Inferior parietal cortex (tissue), 1 donor: ENCODE measurements around the gene SPATA20.

Experiments
- DNase-seq: peaks from one replicate; pipeline ENCODE4 v3.0.0-alpha.2; 2016; ENCODE audit errors: extremely low spot score

Gene SPATA20

GRCh38 chr17:50539762-50540559 lies 7.0 kb upstream of the SPATA20 start:
- DNase-seq: no peak

GRCh38 chr17:50540560-50541401 lies 6.2 kb upstream of the SPATA20 start:
- no peak for DNase-seq

- no peak for DNase-seq
Observed at GRCh38 chr17:50541402-50541715, 5.6 kb upstream of the SPATA20 start.

DNA sequence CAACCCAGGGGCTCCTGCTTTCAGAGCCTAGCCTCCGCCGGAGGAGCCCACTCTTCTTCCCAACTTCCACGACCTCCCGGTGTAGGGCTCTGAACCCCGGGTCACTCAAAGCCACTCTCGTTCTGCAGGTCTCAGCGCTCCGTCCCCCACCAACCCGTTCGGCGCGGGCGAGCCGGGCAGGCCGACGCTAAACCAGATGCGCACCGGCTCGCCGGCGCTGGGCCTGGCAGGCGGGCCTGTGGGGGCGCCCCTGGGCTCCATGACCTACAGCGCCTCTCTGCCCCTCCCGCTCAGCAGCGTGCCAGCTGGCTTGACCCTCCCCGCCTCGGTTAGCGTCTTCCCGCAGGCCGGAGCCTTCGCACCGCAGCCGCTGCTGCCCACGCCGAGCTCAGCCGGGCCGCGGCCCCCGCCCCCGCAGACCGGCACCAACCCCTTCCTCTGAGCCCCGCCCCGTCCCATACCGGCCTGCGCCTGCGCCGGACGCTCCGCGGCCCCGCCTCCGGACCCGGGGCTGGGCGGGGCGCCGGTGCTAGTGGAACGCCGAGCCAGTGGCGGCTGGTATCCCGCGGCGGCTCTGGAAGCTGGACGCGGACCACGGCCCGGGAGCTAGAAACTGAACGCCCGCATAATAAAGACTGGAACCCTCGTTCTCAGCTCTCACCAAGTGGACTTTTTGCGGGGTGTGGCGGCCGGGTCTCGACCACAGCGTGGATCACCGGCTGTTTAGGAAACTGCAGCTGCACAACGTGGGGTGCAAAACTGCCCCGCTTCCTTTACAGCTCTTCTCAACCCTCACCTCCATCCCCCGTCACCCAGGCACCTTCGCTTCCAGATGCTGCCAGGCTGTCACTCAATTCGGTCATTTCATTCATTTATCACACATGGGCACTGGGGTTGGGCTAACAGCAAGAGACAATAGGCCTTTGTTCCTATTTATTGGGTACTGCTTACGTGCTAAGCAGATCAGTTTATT lies 5.0 kb upstream of the SPATA20 start:
- DNase-seq: peak; percentile 76

DNA sequence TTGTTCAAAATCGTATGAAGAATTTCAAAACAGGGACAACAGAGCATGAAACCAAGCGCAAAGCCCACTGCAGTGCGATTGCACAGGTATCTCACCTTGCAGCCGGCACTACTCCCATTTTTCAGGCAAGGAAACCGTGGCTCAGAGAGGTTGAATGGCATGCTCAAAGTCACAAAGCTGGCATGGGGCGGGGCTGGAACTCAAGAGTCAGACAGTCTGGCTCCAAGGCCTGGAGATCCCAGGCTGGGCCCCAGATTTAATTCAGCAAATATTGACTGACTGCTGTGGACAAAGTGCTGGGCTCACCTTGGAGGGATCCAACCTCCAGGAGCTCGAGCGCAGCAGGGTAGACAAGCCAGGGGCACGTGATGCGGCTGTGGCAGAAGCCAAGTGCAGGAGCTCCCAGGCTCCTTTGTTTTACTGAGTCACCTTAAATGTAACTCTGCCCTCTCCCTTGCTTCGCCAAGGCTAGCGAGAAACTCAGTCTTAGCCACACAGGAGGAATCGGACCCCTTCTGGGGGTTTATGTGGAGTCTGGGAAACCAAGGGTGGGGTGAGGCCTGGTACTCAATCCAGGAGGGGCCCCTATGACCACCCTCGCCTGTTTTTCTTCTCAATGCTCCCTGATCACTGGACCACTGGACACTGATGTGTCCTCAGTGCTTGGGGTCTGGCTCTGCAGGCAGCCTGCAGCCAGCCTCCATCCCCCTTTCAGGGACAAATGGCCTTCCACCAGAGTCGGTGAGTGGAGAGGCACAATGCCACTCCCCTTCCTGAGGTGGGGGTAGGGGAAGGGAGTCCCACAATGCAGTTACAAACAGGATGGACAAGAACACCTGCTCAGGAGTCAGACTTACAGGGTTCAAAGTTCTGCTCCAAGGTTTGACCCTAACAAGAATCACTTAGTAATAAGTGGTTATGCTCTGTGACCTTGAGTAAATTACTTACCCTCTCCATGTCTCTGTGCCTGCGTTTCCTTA lies 3.9 kb upstream of the SPATA20 start:
- no peak for DNase-seq

- no peak for DNase-seq
Observed at GRCh38 chr17:50544516-50544915, 2.5 kb upstream of the SPATA20 start.

- DNase-seq: no peak
Observed at GRCh38 chr17:50545311-50545710, 1.7 kb upstream of the SPATA20 start.

- DNase-seq: no peak
Observed at GRCh38 chr17:50546701-50547034, 306 bp upstream of the SPATA20 start.

GRCh38 chr17:50547736-50548083 lies 736 bp downstream of the SPATA20 start:
- DNase-seq: no peak

DNA sequence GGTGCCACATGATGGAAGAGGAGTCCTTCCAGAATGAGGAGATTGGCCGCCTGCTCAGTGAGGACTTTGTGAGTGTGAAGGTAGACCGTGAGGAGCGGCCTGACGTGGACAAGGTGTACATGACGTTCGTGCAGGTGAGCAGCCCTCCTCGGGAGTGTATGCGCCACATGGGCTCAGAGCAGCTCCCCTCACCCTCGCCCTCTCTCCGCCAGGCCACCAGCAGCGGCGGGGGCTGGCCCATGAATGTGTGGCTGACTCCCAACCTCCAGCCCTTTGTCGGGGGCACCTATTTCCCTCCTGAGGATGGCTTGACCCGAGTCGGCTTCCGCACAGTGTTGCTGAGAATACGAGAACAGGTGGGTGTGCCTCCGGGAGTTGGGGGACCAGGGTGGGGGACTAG lies 1.9 kb downstream of the SPATA20 start:
- no peak for DNase-seq

GRCh38 chr17:50549256-50549941 lies 2.4 kb downstream of the SPATA20 start:
- DNase-seq: no peak

- DNase-seq: no peak
Observed at GRCh38 chr17:50549969-50550368, 3.0 kb downstream of the SPATA20 start.

DNA sequence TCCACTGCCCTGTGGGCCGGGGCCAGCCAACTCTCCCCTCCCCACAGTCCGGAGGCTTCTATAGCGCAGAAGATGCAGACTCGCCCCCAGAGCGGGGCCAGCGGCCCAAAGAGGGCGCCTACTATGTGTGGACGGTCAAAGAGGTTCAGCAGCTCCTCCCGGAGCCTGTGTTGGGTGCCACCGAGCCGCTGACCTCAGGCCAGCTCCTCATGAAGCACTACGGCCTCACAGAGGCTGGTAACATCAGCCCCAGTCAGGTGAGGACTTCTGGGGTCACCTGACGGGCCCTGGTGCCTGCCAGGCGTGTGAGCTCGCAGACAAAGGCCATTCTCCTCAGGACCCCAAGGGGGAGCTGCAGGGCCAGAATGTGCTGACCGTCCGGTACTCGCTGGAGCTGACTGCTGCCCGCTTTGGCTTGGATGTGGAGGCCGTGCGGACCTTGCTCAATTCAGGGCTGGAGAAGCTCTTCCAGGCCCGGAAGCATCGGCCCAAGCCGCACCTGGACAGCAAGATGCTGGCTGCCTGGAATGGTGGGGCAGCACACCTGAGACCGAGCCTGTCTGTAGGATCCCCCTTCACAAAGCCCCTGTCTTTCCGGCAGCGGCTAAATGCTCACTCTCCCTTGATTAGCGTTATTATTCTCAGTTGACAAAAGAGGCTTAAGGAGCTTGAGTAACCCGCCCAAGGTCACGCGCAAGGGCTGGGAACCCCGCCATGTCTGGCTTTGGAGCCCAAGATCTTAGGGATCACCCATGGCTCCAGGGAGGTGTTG lies 3.9 kb downstream of the SPATA20 start:
- peak; percentile 83 for DNase-seq

GRCh38 chr17:50551433-50551815 lies 4.5 kb downstream of the SPATA20 start:
- no peak for DNase-seq

DNA sequence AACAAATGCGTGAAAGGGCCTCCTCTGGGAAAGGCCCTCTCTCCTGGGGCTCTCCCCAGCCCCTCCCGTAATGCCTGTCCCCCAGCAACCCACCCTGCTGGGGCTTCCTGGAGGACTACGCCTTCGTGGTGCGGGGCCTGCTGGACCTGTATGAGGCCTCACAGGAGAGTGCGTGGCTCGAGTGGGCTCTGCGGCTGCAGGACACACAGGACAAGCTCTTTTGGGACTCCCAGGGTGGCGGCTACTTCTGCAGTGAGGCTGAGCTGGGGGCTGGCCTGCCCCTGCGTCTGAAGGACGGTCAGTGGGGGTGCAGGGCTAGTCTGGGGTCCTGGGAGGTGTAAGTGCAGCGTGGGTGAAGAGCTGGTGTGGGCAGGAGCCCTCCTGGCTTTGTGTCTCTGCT lies 4.9 kb downstream of the SPATA20 start:
- DNase-seq: no peak

- no peak for DNase-seq
Observed at GRCh38 chr17:50554201-50554600, 7.2 kb downstream of the SPATA20 start.

GRCh38 chr17:50556803-50557202 lies 9.8 kb downstream of the SPATA20 start:
- no peak for DNase-seq

GRCh38 chr17:50557630-50558029 lies 10.7 kb downstream of the SPATA20 start:
- no peak for DNase-seq

DNA sequence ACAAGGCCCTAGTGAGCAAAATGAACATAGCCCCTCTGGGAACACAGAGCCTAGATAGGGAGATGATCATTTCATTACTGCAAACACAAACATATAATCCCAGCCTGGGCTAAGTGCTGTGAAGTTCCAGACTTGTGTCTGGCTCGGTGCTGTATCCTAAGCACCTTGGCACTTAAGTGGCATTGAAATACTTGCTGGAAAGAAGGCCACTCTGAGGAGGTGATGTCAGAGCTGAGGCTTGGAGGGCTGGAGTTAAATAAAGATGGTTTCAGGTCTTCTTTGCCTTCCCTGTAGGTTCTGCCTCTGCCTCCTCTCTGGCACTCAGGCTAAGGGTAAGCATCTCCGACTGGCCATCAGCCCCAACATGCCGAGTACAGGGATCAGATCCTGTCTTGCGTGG lies 11.1 kb downstream of the SPATA20 start:
- DNase-seq: no peak

- no peak for DNase-seq
Observed at GRCh38 chr17:50558581-50558940, 11.6 kb downstream of the SPATA20 start.
